ENCODE data around the gene CTNNA1.
A peak's percentile ranks its signal among the peaks of the same experiment; 100 is the strongest.

CTNNA1 gene

DNA sequence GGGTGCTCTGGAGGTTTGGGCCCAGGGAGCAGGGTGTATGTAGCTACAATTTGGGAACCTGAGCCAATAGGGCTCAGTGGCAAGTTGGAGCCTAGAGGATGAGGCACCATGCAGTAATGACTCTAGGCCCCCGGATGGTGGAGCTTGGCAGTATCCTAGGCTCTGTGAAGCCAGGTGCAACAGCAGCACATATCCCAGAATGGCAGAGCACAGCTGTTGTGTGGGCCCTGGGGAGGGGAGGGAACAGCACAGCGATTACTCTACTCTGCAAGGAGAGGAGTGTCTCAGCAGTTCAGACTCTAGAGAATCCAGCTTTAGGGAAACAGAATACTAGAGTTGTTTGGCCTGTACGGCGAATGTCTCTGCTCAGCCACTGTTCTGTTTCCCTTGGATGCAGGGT lies 65.9 kb downstream of the CTNNA1 start:
- no peak overlapping the region for H3K4me3 ChIP-seq (ENCODE audit: low read depth, low read length)
- TF ChIP-seq, protein P1, sequence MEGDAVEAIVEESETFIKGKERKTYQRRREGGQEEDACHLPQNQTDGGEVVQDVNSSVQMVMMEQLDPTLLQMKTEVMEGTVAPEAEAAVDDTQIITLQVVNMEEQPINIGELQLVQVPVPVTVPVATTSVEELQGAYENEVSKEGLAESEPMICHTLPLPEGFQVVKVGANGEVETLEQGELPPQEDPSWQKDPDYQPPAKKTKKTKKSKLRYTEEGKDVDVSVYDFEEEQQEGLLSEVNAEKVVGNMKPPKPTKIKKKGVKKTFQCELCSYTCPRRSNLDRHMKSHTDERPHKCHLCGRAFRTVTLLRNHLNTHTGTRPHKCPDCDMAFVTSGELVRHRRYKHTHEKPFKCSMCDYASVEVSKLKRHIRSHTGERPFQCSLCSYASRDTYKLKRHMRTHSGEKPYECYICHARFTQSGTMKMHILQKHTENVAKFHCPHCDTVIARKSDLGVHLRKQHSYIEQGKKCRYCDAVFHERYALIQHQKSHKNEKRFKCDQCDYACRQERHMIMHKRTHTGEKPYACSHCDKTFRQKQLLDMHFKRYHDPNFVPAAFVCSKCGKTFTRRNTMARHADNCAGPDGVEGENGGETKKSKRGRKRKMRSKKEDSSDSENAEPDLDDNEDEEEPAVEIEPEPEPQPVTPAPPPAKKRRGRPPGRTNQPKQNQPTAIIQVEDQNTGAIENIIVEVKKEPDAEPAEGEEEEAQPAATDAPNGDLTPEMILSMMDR (IDR thresholded peaks at IDR 0.05; ENCODE audit: low read depth, low read length) = no peak

DNA sequence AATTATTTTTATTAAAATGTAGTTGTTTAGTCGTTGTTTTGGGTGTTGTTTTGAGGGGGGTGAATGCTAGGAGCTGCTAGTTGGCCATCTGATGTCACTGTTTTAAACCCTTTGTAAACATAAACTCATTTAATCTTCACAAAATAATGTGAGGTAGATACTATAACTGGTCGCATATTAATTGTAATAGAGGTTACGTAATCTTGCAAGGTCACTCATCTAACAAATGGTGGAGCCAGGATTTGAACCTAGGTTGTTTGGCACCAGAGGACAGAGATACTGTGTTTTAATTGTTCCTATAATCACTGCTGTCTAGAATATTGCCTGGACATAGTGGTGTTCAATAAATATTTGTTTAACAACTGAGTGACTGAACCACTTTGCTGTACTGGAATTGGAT lies 67.5 kb downstream of the CTNNA1 start:
- no peak overlapping the region for H3K4me3 ChIP-seq (ENCODE audit: low read depth, low read length)
- TF ChIP-seq, protein P1 (IDR thresholded peaks at IDR 0.05; ENCODE audit: low read depth, low read length) = no peak

DNA sequence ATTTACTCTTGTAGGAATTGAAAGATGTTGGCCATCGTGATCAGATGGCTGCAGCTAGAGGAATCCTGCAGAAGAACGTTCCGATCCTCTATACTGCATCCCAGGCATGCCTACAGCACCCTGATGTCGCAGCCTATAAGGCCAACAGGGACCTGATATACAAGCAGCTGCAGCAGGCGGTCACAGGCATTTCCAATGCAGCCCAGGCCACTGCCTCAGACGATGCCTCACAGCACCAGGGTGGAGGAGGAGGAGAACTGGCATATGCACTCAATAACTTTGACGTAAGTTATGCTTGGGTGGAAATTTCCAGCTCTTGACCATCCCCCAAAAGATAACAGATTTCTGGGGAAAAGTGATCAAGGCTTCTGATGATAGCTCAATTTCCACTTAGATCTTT lies 71.3 kb downstream of the CTNNA1 start:
- TF ChIP-seq, protein P1 (IDR thresholded peaks at IDR 0.05; ENCODE audit: low read depth, low read length) = no peak
- H3K4me3 ChIP-seq (ENCODE audit: low read depth, low read length) = no peak overlapping the region

DNA sequence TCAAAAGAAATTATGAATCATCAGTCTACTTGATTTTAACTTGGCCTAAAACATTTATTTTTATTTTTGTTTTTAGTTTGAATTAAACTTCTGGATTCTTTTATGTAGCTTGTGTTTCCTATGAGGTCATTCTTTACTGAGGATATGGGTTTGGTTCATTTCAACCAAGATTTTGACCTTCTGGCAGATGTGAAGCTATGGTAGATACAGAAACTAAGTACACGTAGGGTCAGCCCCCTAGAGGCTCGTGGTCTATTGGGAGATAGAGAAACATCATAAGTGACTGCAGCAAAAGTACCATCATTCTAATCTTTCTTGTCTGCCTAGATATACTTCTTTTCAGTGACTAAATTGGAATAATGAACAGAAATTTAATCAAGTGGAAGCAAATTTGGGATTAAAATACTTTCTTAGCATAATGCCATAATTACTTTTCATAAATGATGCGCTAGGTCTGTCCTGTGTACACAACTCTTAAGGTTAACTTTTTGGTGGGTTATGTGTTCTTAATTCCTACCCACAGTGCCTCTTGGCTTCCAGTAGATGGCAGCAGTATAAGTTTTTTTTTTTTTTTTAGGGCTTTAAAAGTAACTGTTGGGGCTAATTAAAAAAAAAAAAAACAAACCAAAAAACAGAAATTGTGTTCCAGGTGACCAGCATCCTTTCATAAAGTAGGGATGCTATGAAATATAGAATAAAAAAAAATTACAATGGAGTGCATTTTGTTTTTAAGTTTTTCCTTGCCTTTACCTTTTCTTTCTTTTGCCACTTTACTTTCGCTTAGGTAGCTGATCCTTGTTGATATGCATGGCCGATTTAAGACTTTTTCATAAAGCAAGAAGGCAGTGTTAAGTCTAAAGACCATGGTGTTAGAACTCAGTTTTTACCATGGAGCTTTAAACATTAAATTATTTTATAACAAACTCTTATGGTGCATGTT lies 72.0 kb downstream of the CTNNA1 start:
- no peak overlapping the region for H3K4me3 ChIP-seq (ENCODE audit: low read depth, low read length)
- TF ChIP-seq, protein P1 (IDR thresholded peaks at IDR 0.05; ENCODE audit: low read depth, low read length) = peak; percentile 48

DNA sequence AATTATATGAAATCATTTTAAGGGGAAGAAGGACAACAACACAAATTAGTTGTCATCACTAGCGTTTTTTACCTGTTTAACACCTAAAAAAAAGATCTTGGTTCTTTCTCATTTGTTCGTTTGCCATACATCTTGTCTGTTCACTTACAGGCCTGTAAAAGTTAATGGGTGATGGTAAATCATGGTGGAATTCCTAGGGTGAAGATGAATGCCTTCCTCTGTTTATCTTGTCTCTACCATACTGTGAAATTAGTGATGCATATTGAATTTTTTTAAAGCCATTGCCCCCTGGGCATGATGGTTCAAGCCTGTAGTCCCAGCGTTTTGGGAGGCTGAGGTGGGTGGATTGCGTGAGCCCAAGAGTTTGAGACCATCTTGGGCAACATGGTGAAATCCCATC lies 75.3 kb downstream of the CTNNA1 start:
- H3K4me3 ChIP-seq (ENCODE audit: low read depth, low read length) = no peak overlapping the region
- TF ChIP-seq, protein P1 (IDR thresholded peaks at IDR 0.05; ENCODE audit: low read depth, low read length) = no peak

DNA sequence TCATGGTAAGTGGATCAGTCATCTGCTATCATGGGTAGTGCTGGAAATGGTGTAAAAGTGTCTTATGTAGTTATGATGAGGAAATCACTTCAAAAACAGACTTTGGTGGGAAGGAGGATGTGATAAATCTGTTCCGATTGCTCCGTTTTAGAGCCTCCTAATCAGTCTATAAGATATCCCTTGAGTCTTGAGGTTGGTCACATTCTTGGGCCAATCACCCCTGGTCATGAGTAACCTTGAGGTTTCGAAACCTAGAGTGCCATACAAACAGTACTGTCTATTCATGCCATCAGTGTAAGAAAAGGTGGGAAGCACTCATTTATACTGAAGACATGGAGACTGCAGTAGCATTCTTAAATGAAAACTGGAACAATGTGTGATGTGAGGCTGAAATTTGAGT lies 76.1 kb downstream of the CTNNA1 start:
- no peak overlapping the region for H3K4me3 ChIP-seq (ENCODE audit: low read depth, low read length)
- TF ChIP-seq, protein P1 (IDR thresholded peaks at IDR 0.05; ENCODE audit: low read depth, low read length) = no peak

DNA sequence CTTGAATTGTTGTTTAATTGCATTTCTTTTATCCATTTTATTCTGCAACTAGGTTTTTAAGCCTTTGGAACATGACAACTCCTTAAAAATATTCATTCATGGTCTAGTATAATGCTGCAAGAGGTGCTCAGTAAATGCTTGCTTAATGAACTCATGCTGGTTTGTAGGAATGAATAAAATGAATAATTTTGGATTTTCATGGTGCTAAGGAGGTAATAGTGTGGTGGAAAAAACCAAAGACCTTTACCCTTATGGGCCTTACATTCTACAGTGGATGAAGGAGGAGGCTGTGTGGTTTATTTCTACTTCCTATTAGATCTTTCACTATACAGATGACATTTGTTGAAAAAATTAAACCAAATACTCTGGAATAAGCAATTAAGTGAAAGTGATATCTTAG lies 78.5 kb downstream of the CTNNA1 start:
- TF ChIP-seq, protein P1 (IDR thresholded peaks at IDR 0.05; ENCODE audit: low read depth, low read length) = no peak
- H3K4me3 ChIP-seq (ENCODE audit: low read depth, low read length) = no peak overlapping the region

All from WI38 (cell line).